ENCODE measurements around the gene NUCB1.

GRCh38 chr19:48853483-48853882 is 46.6 kb upstream of the NUCB1 start:
- TF ChIP-seq POLR2A (IDR thresholded peaks at IDR 0.05) (no peak), CTCF (IDR thresholded peaks at IDR 0.05 in 8 of 11, conservative IDR thresholded peaks at IDR 0.05 in 3 of 11) (no peak)

All from spleen (tissue), 7 donors.